Raji (cell line): ENCODE measurements around the gene WSCD1.

Experiments
- POLR2A ChIP-seq: IDR thresholded peaks from 2 replicates; pipeline ENCODE4 v1.6.1; 2011; ENCODE audit warnings: low read depth, low read length, control low read depth; ENCODE audit not compliant: insufficient read depth

Gene WSCD1

DNA sequence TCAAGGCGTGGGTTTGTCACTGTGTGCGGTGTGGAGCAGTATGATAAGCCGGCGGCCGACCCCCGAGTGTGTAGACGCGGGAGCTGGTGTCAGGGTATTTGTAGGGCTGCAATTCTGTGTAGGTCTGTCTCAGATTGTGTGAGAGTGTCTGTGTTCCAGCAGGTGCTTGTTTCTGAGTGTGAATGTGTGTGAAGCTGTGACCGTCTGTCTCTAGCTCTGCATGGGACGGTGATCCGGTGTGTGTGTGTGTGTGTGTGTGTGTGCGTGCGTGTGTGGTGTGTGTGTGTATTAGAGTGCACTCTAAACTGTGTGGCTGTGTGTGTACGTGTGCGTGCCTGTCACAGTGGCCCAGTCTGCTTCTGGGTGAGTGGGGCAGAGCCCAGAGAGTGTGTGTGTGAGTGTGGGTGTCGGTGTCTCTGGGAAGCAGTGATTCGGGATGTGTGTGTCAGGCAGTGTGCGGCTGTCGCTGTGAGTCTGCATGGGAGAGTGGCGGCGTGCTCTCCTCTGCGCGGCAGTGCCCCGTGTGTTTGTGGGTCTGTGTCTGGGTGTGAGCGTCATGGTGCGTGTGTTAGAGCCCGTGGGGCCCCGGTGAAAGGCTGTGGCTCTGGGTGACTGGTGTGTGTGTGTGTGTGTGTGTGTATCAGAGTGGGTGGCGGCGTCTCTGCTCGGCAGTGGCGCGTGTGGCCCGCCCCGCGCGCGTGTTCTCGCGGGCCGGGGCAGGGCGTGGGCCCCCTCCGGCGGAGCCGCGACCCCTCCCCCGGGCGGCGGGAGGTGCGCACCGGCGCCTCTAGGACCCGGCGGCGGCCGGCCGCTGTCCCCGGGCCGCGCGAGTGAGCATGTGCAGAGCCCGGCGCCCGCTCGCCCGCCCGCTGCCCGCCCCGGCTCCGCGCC, at the start of gene WSCD1:
Gene WSCD1, plus strand, starts transcription at position 841 of the 891 bp plus-strand sequence. CDS start 10,280 bp downstream, outside the sequence.
- TF ChIP-seq POLR2A = no peak

DNA sequence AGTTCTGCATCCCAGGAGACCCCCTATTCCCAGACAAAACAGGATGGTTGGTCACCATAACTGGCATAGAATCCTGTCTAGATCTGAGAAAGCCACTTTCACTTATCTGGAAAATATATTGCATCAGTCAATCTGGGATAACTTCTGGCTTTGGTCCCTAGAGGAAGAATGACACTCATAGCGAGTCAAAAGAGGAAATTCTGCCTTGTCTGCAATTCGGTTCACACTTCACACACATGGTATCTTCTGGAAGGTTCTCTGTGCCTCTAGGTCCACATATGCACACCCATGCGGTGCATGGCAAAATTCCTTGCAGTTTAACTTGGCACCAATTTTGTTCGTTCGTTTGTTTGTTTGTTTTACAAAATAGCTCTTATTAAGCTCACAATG, 49.2 kb upstream of the WSCD1 start:
- no peak for TF ChIP-seq POLR2A

DNA sequence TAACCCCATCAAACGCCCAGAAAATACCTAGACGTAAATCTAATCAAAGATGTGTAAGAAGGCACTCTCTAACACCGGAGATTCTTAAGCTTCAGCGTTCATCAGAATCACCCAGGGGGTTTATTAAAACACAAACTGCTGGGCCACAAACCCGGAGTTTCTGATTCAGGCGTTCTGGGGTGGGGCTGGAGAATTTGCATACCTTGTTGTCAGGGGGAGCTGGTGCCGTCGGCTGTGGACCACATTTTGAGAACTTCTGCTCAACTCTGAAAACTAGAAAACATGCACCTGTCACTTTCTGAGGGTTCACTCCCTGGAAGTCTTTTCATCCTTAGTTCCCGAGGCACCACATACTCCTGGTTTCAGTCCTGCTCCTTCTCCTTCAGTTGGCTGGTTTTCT, 48.6 kb upstream of the WSCD1 start:
- no peak for TF ChIP-seq POLR2A

DNA sequence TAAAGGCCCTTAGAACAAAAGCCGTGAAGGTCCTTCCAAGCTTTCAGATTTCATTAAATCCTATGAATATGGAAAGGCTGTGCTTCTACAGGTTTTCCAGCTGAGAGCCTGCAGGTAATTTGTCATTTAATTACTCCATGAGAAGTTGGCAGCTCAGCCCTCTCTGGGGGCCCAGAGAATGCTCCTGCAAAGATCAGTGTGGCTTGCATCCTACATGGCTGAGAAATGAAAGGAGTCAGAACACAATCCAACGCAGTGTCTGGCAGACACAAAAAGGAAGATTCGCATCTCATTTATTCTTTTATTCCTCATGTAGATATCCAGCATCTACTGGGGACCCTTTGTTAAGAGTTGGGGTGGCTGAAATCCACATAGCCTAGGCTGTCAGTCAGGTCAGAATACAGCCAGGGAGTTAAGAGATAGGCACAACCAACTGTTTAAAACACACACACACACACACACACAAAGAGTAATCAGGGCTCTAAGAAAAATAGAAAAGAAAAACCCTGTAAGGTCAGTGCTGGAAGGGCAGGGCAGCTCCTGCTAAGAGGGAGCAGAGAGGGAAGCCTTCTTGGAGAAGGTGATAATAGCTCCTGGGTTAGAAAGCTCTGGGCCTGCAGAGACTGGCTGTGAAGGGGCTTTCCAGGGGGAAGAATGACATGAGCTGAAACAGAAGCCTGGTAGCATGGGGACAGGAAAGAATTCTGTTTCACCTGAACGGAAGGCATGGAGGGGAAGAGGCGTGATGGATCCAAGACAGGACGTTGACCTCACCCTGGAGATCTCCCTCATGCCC, 46.9 kb upstream of the WSCD1 start:
- no peak for TF ChIP-seq POLR2A

DNA sequence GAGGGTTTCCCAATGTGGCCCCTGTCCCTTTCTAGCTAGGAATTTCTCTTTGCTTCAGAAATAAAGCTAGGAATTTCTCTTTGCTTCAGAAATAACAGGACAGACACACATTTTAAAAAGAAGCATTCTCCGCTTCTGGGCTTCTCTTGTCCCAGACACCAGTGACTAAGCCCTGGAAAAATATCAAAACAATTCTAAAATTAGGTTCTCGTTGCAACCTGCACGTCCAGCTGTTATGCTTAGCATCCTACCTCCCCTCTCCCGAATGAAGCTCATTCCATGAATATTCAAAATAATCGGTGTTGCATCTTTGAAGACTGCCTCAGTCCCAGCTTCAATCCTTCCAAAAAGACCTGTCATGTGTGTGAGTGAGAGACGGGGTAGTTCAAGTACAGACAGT, 45.6 kb upstream of the WSCD1 start:
- no peak for TF ChIP-seq POLR2A

DNA sequence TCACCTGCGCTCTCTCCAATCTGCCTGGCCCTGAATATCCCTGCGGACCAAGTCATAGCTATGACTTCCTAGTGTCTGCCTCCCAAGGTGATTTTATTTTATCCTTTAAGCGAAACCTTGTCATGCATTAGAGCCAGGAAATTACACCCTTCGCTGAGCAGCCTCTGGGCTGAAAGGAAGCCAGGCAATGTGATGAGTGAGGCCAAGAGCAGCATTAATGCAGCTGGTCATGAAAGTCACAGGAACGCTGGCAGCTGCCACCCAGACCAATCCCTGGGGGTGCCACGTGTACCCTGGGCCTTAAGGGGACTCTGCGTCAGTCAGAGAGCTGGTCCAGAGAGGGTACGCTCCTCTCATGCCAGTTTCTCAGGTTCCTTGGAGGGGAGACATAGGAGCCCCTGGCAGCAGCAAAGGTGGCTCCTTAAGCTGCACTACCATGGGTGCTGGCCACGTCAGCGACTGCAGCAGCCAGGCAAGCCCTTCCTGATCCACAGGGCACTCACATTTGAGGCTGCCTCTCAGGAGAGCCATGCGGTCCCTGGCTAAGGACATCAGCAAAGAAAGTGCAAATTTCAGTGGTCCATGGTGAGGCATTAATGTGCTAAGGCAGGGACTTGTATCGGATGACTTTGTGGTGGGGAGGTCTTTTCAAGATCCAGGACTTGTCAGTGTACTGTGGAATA, 42.7 kb upstream of the WSCD1 start:
- TF ChIP-seq POLR2A = no peak

DNA sequence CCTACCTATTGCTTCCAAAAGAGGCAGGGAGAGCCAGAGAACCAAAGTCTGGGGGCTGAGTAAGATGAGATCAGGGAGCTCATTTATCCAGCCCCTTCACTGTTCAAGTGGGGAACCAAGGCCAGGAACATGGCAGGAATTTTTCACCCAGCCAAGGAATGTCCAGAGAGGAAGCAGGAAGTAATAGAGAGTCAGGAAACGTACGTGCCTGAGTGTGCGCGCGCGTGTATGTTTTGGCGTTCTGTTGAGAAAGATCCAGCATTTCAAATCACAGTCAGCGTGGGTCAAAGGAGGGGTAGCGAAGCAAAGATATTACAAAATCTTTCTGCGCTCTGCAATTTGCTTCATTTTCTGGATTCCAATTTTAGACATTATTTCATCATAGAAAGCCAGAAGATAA, 41.9 kb upstream of the WSCD1 start:
- no peak for TF ChIP-seq POLR2A

DNA sequence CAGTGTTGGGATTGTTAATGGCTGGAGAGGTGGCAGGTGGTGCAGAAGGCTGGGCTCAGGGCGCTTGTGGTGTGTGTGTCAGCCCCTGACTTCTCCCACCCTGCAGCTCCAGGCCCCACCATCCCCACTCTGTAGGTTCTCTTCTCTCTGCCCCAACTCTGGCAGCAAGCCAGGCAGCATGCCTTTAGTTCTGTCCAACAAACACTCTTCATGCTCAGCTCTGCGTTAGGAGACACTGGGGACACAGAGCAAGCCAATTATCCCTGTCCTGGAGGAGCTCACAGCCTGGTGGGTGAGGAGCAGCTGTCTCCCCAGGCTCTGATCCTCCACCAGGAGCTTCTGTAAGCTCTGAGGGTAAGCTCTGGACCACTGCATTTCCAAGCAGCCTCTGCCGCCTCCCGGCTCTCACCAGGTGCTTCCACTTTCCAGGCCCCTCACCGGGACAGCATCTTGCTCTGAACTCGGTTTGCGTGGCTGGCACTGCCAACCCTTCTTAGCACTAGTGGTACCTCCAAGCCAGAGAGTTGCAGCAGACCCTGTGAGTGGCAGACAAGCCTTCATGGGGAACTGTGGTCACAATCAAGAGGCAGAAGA, 34.3 kb upstream of the WSCD1 start:
- TF ChIP-seq POLR2A = no peak

DNA sequence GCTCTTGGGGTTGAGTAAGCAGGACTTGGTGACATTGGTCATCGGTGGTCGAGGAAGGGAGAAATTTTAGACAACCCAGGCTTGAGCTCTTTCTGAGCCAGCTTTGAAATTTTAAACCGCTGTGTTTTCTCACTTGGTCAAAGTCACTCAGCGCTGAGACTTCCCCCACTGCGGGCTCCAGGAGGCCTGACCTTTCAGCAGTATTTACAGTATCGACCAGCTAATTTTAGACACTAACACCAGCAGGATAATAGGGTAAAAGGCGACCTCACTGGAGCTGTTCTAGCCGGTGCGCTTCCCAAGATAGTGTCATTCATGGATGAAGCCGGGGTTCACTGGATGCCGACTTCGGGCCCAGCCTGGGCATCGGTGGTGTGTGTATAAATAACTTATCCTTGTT, 29.7 kb upstream of the WSCD1 start:
- TF ChIP-seq POLR2A = no peak

DNA sequence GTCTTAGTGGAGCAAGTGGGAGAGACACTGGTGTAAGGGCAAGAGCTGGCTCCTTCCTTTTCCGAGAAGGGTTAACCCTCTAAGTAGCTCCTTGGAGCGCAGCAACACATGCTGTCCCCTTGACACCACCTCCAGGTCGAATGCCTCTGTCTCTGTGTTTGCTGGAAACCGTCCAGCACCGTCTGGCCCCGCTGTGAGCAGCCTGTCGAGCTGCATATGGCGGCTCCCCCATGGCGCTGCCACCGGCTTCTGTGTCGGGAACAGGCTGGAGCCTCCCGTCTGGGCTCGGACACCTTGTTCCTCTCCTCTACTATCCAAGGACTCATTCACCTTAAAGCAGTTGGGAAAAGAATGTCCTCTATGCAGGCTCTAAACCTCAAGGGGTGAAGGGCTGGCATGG, 28.9 kb upstream of the WSCD1 start:
- TF ChIP-seq POLR2A = no peak

DNA sequence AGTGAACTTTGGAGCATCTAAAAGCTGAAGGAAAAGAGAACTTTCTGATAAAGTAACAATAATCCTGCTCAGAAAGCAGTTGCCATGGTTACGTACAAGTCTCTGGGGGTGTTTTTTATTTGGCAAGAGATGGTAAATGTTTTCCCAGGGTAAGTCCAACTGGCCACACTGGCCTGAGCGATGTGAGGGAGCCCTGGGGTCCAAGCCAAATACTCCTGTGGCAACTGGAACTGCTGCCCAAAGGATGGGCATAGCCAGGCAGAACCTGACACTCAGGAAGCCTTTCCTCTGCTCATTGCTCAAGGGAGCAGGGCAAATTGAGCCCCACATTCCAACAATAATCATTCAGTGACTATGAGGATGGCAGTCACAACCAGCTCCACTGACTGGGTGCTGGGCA, 26.8 kb upstream of the WSCD1 start:
- no peak for TF ChIP-seq POLR2A

DNA sequence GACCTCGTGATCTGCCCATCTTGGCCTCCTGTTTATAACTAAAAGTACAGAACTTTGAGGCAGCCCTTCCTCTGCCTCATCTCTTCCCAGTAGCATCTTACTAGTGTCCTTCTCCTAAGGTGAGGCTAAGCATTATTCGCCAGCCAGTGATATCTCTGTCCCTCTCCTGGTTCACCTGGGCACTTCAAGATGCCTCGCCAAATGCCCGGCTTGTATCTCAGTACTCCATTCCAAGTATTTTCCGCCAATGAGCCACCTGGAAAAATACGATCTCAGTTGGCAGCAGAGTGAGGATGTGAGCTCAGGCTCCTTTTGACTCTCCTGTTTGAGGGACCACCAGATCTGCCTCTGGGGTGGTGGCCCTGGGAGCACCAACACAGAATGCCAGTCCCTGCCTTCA, 25.9 kb upstream of the WSCD1 start:
- TF ChIP-seq POLR2A = no peak

DNA sequence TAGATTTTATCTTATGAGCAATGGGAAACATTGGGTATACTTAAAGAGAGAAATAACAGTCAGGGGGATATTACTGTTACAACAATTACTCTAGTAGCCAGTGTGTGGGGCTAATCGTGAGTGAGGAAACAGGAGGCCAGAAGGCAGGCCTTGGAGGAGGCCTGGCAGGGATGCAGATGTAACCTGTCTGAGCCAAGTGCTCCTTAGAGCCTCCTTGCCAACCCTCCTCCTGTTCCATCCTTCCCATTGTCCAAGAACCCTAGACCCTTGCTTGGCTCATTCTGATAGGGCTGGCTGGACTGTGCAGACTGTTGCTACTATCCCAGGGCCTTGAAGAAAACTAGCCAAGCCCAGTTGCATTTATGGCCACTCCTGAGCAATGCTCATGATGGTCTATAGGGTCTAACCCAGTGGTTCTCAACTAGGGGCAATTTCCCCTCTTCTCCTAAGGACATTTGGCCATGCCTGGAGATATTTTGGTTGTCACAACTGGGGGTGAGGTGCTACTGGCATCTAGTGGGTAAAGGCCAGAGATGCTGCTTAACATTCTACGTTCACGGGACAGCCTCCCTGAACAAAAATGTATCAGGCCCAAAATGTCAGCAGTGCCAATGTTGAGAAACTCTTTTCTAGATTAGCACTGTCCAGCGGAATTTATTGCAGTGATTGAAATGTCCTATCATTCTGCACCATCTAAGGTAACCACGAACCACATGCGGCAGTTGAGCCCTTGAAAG, 24.4 kb upstream of the WSCD1 start:
- TF ChIP-seq POLR2A = no peak

DNA sequence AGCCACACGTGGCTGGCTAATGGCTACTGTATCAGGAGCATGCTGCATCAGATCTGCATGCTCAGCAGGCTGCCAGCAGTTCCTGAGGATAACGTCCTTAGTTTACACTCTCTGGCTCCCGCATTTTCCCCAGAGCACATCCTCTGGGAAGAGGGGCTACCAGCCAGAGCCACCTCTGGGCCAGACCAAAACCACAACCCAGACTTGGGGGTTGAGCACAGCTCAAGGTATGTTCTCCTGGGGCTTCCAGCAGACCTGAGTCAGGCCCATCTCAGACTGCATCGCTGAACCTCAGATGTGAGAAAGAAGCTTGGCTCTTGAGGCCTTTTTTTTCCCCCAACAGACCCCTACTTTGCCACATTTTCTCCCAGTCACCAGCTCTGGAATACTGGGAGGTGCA, 23.7 kb upstream of the WSCD1 start:
- no peak for TF ChIP-seq POLR2A
